CD14-positive monocyte (primary cell): ENCODE measurements around the gene RNF223. TPM values are rescaled to one million over a fixed set of nuclear protein-coding genes. Genes with fewer than 3 reads are reported as not detected.
A peak's percentile ranks its signal among the peaks of the same experiment; 100 is the strongest.

ENCODE experiments used
- DNase-seq, 3 donors: peaks; one replicate each; pipeline ENCODE4 v3.0.0-alpha.2; 2011 to 2022
- H2AFZ ChIP-seq: 2 replicates; pipeline ENCODE4 v1.6.0; 2012; ENCODE audit warnings: mild to moderate bottlenecking, low read depth, low read length, inconsistent platforms; ENCODE audit not compliant: insufficient read depth, poor library complexity, severe bottlenecking
- H3K27ac ChIP-seq, 2 donors: 1 replicate in 1 of 2; 2 replicates in 1 of 2; pipeline ENCODE4 v1.5.1; 2012 to 2013; ENCODE audit warnings: low read length in 2 of 2, control low read depth in 1 of 2, inconsistent platforms in 1 of 2, low read depth in 1 of 2, mild to moderate bottlenecking in 1 of 2
- H3K27me3 ChIP-seq, 2 donors: one replicate each; pipeline versions ENCODE4 v1.6.0 to v1.6.1; 2011 to 2013; ENCODE audit warnings: low read length in 2 of 2; ENCODE audit not compliant: control insufficient read depth in 2 of 2, insufficient read depth in 2 of 2
- H3K36me3 ChIP-seq, 2 donors: replicated peaks in 1 of 2; 1 replicate in 1 of 2; 2 replicates in 1 of 2; pipeline versions ENCODE4 v1.5.1 to v1.6.1; 2012 to 2013; ENCODE audit warnings: low read length in 2 of 2, control low read depth in 1 of 2, inconsistent platforms in 1 of 2, mild to moderate bottlenecking in 1 of 2; ENCODE audit not compliant: insufficient read depth in 2 of 2, control insufficient read depth in 1 of 2
- H3K4me1 ChIP-seq, 2 donors: 1 replicate in 1 of 2; 2 replicates in 1 of 2; pipeline versions ENCODE4 v1.5.1 to v1.6.1; 2012 to 2013; ENCODE audit warnings: low read length in 2 of 2, control low read depth in 1 of 2, inconsistent platforms in 1 of 2, mild to moderate bottlenecking in 1 of 2, moderate library complexity in 1 of 2; ENCODE audit not compliant: insufficient read depth in 2 of 2, control insufficient read depth in 1 of 2
- H3K4me2 ChIP-seq: replicated peaks from 2 replicates; pipeline ENCODE3; 2012; ENCODE audit warnings: low read length, moderate library complexity, mild to moderate bottlenecking; ENCODE audit not compliant: poor library complexity, severe bottlenecking; ENCODE audit errors: extremely low read depth
- H3K4me3 ChIP-seq, 3 experiments: fragments of 200-600 bp in 1 of 3; sonication (generic) in 1 of 3; replicated peaks in 1 of 3; 1 replicate in 2 of 3; 2 replicates in 1 of 3; pipeline ENCODE4 v1.5.1; 2011 to 2013; ENCODE audit warnings: low read length in 3 of 3, mild to moderate bottlenecking in 3 of 3, control low read depth in 2 of 3, low read depth in 2 of 3, inconsistent platforms in 1 of 3, moderate library complexity in 1 of 3
- H3K79me2 ChIP-seq: 2 replicates; pipeline ENCODE4 v1.6.0; 2012; ENCODE audit warnings: mild to moderate bottlenecking, control low read depth, inconsistent platforms, low read length, moderate library complexity; ENCODE audit not compliant: insufficient read depth
- H3K9ac ChIP-seq: 2 replicates; pipeline ENCODE4 v1.6.0; 2017; ENCODE audit warnings: low read length, mild to moderate bottlenecking; ENCODE audit not compliant: insufficient read depth, poor library complexity, severe bottlenecking
- H3K9me3 ChIP-seq, 2 donors: replicated peaks in 1 of 2; 1 replicate in 1 of 2; 2 replicates in 1 of 2; pipeline versions ENCODE4 v1.5.1 to v1.6.1; 2012 to 2013; ENCODE audit warnings: low read length in 2 of 2, control low read depth in 1 of 2; ENCODE audit not compliant: control insufficient read depth in 1 of 2, insufficient read depth in 1 of 2
- H4K20me1 ChIP-seq: 2 replicates; pipeline ENCODE4 v1.6.0; 2012; ENCODE audit warnings: mild to moderate bottlenecking, low read length, control low read depth, moderate library complexity; ENCODE audit not compliant: insufficient read depth
- H3K27ac Mint-ChIP-seq, 7 donors: one replicate each; pipeline ENCODE4 v1.8.0; 2020; ENCODE audit warnings: mild to moderate bottlenecking in 7 of 7, mixed read lengths in 7 of 7, moderate library complexity in 6 of 7, inconsistent platforms in 2 of 7
- H3K27me3 Mint-ChIP-seq, 3 donors: one replicate each; pipeline ENCODE4 v1.8.0; 2021 to 2022; ENCODE audit warnings: low read depth in 3 of 3, mild to moderate bottlenecking in 3 of 3, mixed read lengths in 3 of 3, moderate library complexity in 3 of 3, inconsistent platforms in 1 of 3
- H3K36me3 Mint-ChIP-seq, 2 donors: one replicate each; pipeline ENCODE4 v1.8.0; 2020; ENCODE audit warnings: mixed read lengths in 2 of 2, inconsistent platforms in 1 of 2, mild to moderate bottlenecking in 1 of 2
- H3K4me1 Mint-ChIP-seq: one replicate; pipeline ENCODE4 v1.8.0; 2020; ENCODE audit warnings: mild to moderate bottlenecking, mixed read lengths
- H3K4me3 Mint-ChIP-seq, 2 donors: one replicate each; pipeline ENCODE4 v1.8.0; 2020; ENCODE audit warnings: mild to moderate bottlenecking in 2 of 2, mixed read lengths in 2 of 2, moderate library complexity in 1 of 2
- H3K9me3 Mint-ChIP-seq, 7 donors: one replicate each; pipeline ENCODE4 v1.8.0; 2020 to 2022; ENCODE audit warnings: mixed read lengths in 7 of 7, mild to moderate bottlenecking in 6 of 7, moderate library complexity in 6 of 7, inconsistent platforms in 2 of 7
- WGBS: methylation state at CpG from one replicate; pipeline ENCODE4 v1.1.5; 2013; ENCODE audit warnings: missing lambda C conversion rate; ENCODE audit not compliant: insufficient coverage; 5-methylcytosine and 5-hydroxymethylcytosine counted together
- intact Hi-C, 2 donors: fragments of 100-400 bp; cut with micrococcal nuclease; formaldehyde crosslinking; loops; one replicate each; pipeline versions ENCODE4 v1.15.0 to v1.15.1; 2023
- polyA plus RNA-seq, 3 donors: library from polyadenylated mRNA; depleted of rRNA in 1 of 3; unstranded in 2 of 3; stranded (reverse) in 1 of 3; fragments of 300-500 nt in 2 of 3; fragments of >200 nt in 1 of 3; fragmentation: Illumina TruSeq in 2 of 3; gene quantifications; 1 replicate in 2 of 3; 2 replicates in 1 of 3; pipeline ENCODE4 v1.2.3, GENCODE V29; 2012 to 2021
- TF ChIP-seq, protein P1 (sequence below): fragments of 200-600 bp; IDR thresholded peaks from one replicate; pipeline ENCODE4 v1.8.0; 2022; ENCODE audit warnings: antibody characterized with exemption, mild to moderate bottlenecking

RNF223 gene
- polyA plus RNA-seq, 3 donors: not detected

DNA sequence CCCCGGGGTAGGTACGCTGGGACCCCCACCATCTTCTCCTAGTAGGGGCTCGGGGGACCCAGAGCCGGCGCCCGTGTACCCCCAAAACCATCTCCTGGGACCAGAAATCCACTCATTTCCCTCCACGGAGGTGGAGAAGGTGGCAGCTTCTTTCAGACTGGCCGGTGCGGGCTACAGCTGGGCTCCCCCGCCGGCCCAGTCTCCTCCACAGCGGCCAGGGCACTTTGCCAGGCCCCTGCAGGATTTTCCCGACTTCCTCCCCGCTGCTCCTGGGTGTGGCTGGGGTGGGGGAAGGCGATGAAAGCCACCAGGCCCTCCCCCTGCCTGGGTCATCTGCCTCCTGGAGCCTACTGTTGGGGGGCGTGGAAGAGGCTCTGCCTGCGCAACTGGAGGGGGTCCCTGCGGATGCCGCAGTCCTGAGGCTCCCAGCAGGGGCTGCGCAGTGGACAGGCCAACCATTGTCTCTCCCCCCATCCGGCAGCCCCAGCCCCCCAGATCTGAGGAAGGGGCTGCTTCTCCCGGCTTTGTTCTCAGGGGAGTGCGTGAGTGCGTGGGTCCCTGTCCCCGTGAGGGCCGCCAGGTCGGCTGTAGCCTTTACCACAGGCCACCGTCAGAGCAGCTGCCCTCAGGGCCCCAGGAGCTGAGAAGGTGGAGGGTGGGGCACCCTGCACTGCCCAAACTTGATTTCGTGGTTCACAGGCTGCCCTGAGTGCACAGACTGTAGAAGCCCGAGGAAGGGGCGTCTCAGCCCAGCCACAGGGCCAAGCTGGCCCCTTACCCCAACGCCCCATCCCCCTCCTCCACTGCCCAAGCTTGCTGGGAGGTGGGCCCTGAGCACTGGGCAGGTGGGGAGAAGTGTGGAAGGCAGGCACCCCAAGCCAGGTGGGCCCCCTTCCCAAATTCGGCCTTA lies 52.8 kb downstream of the RNF223 start:
- 22% methylated on average over 10 of the region's 33 CpGs for WGBS
- peak overlapping the region in 1 of 2 donors; percentile 72 for H3K4me3 Mint-ChIP-seq

More for the DNA sequence above, 52.8 kb downstream of the RNF223 start:
- H3K9me3 ChIP-seq: no peaks in the 10 kb centered on the region
- no peak overlapping the region for H2AFZ ChIP-seq
- peak overlapping the region; percentile 72 for H3K4me2 ChIP-seq
- no peak overlapping the region for H3K27ac ChIP-seq
- H3K4me1 ChIP-seq: peaks cover 11 to 21% of the 10 kb centered on the region in 2 donors
- no peaks in the 10 kb centered on the region for H4K20me1 ChIP-seq
- peaks cover 6% of the 10 kb centered on the region for H3K4me1 Mint-ChIP-seq
- peak overlapping the region; percentile 15 for H3K9ac ChIP-seq
- no peaks in the 10 kb centered on the region for H3K36me3 ChIP-seq
- TF ChIP-seq, protein P1, sequence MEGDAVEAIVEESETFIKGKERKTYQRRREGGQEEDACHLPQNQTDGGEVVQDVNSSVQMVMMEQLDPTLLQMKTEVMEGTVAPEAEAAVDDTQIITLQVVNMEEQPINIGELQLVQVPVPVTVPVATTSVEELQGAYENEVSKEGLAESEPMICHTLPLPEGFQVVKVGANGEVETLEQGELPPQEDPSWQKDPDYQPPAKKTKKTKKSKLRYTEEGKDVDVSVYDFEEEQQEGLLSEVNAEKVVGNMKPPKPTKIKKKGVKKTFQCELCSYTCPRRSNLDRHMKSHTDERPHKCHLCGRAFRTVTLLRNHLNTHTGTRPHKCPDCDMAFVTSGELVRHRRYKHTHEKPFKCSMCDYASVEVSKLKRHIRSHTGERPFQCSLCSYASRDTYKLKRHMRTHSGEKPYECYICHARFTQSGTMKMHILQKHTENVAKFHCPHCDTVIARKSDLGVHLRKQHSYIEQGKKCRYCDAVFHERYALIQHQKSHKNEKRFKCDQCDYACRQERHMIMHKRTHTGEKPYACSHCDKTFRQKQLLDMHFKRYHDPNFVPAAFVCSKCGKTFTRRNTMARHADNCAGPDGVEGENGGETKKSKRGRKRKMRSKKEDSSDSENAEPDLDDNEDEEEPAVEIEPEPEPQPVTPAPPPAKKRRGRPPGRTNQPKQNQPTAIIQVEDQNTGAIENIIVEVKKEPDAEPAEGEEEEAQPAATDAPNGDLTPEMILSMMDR: no peak
- peaks cover 7 to 36% of the 10 kb centered on the region in 2 donors for H3K27me3 ChIP-seq
- peak in 1 of 3 donors; percentile 68 for DNase-seq
- H3K9me3 Mint-ChIP-seq: peaks cover 0 to 6% (median 0%) of the 10 kb centered on the region in 7 donors
- no peak overlapping the region for H3K27ac Mint-ChIP-seq
- H3K4me3 ChIP-seq: peak overlapping the region in 1 of 3 experiments; percentile 69
- H3K27me3 Mint-ChIP-seq: peaks cover 33 to 45% (median 40%) of the 10 kb centered on the region in 3 donors
- no peaks in the 10 kb centered on the region for H3K36me3 Mint-ChIP-seq
- intact Hi-C loops: loop anchor here in 1 of 2 donors (5.0 kb wide), 1 partner anchor 36 kb away; no protein-coding TSS in a partner anchor
- no peaks in the 10 kb centered on the region for H3K79me2 ChIP-seq

Other genes with a start within 250 kb of the RNF223 start
- not detected for gene SAMD11, start 150.4 kb downstream of the RNF223 start, polyA plus RNA-seq
- gene NOC2L, start 115.0 kb downstream of the RNF223 start, polyA plus RNA-seq: 10 to 100 TPM; 34.5 to 47.9 (median 35.8) TPM
- 10 to 100 TPM in 1 of 3 donors, under 1 TPM in 2; 0.31 to 48.1 (median 0.71) TPM for gene KLHL17, start 113.7 kb downstream of the RNF223 start, polyA plus RNA-seq
- gene PLEKHN1, start 107.8 kb downstream of the RNF223 start, polyA plus RNA-seq: 1 to 10 TPM in 1 of 3 donors, under 1 TPM in 2; 0.21 to 1.5 (median 0.62) TPM
- gene PERM1, start 92.2 kb downstream of the RNF223 start, polyA plus RNA-seq: not detected
- gene HES4, start 74.2 kb downstream of the RNF223 start, polyA plus RNA-seq: 10 to 100 TPM in 1 of 3 donors, 1 to 10 TPM in 2; 1.4 to 26.8 (median 2.0) TPM
- 100 to 1,000 TPM; 128 to 241 (median 145) TPM for gene ISG15, start 60.8 kb downstream of the RNF223 start, polyA plus RNA-seq
- gene AGRN, start 54.2 kb downstream of the RNF223 start, polyA plus RNA-seq: 1 to 10 TPM in 1 of 3 donors, under 1 TPM in 2; 0.06 to 4.7 (median 0.43) TPM
- gene C1orf159, start 41.8 kb upstream of the RNF223 start, polyA plus RNA-seq: 10 to 100 TPM in 1 of 3 donors, 1 to 10 TPM in 2; 3.0 to 18.8 (median 3.3) TPM
- under 1 TPM in 1 of 3 donors, not detected in 2; 0.06 TPM for gene TTLL10, start 99.6 kb upstream of the RNF223 start, polyA plus RNA-seq
- not detected for gene TNFRSF18, start 132.3 kb upstream of the RNF223 start, polyA plus RNA-seq
- under 1 TPM in 1 of 3 donors, not detected in 2; 0.05 TPM for gene TNFRSF4, start 139.8 kb upstream of the RNF223 start, polyA plus RNA-seq
- 10 to 100 TPM; 81.7 to 98.9 (median 89.0) TPM for gene SDF4, start 157.7 kb upstream of the RNF223 start, polyA plus RNA-seq
- gene B3GALT6, start 157.9 kb upstream of the RNF223 start, polyA plus RNA-seq: 1 to 10 TPM; 1.9 to 8.8 (median 7.2) TPM
- 1 to 10 TPM in 1 of 3 donors, not detected in 2; 1.1 TPM for gene C1QTNF12, start 172.4 kb upstream of the RNF223 start, polyA plus RNA-seq
- gene UBE2J2, start 199.5 kb upstream of the RNF223 start, polyA plus RNA-seq: 10 to 100 TPM; 36.5 to 83.2 (median 72.1) TPM
- 1 to 10 TPM in 1 of 3 donors, not detected in 2; 6.0 TPM for gene SCNN1D, start 206.1 kb upstream of the RNF223 start, polyA plus RNA-seq
- 100 to 1,000 TPM in 1 of 3 donors, 1 to 10 TPM in 2; 3.5 to 132 (median 4.0) TPM for gene ACAP3, start 233.6 kb upstream of the RNF223 start, polyA plus RNA-seq
- gene PUSL1, start 234.3 kb upstream of the RNF223 start, polyA plus RNA-seq: 10 to 100 TPM; 13.8 to 27.4 (median 14.8) TPM